MM.1S (cell line): ENCODE measurements around the gene PDE1A.

ENCODE experiments used
- DNase-seq: peaks from one replicate; pipeline ENCODE4 v3.0.0-alpha.2; 2015
- H2AFZ ChIP-seq: fragments of 300-600 bp; sonication (generic); 2 replicates; pipeline ENCODE4 v1.6.0; 2016; ENCODE audit warnings: antibody characterized with exemption, low read length
- H3F3A ChIP-seq: fragments of 300-600 bp; sonication (generic); 2 replicates; pipeline ENCODE4 v1.6.1; 2016; ENCODE audit warnings: mild to moderate bottlenecking, antibody characterized with exemption, low read length, moderate library complexity, mixed read lengths; ENCODE audit not compliant: insufficient read depth
- H3K27ac ChIP-seq: fragments of 300-600 bp; sonication (generic); 2 replicates; pipeline ENCODE4 v1.5.1; 2016; ENCODE audit warnings: mild to moderate bottlenecking, low read length
- H3K27me3 ChIP-seq: fragments of 300-600 bp; sonication (generic); replicated peaks from 2 replicates; pipeline ENCODE4 v1.6.0; 2016; ENCODE audit warnings: low read length; ENCODE audit not compliant: insufficient read depth
- H3K36me3 ChIP-seq: fragments of 300-600 bp; sonication (generic); replicated peaks from 2 replicates; pipeline ENCODE4 v1.6.1; 2016; ENCODE audit warnings: mild to moderate bottlenecking, low read length, mixed read lengths; ENCODE audit not compliant: insufficient read depth
- H3K4me1 ChIP-seq: fragments of 300-600 bp; sonication (generic); 2 replicates; pipeline ENCODE4 v1.6.1; 2016; ENCODE audit warnings: low read length, mixed read lengths
- H3K4me2 ChIP-seq: fragments of 300-600 bp; sonication (generic); 2 replicates; pipeline ENCODE4 v1.6.0; 2016; ENCODE audit warnings: low read depth, low read length
- H3K4me3 ChIP-seq: fragments of 300-600 bp; sonication (generic); 2 replicates; pipeline ENCODE4 v1.5.1; 2016; ENCODE audit warnings: low read length, mixed read lengths
- H3K79me2 ChIP-seq: fragments of 300-600 bp; sonication (generic); 2 replicates; pipeline ENCODE4 v1.6.1; 2016; ENCODE audit warnings: mixed run types, low read length, mixed read lengths
- H3K9ac ChIP-seq: fragments of 300-600 bp; sonication (generic); 2 replicates; pipeline ENCODE4 v1.6.1; 2016; ENCODE audit warnings: low read length, mixed read lengths
- H3K9me2 ChIP-seq: fragments of 300-600 bp; sonication (generic); replicated peaks from 2 replicates; pipeline ENCODE4 v1.6.1; 2016; ENCODE audit warnings: mild to moderate bottlenecking, low read length, mixed read lengths; ENCODE audit not compliant: insufficient read depth
- H3K9me3 ChIP-seq: fragments of 300-600 bp; sonication (generic); replicated peaks from 2 replicates; pipeline ENCODE4 v1.6.1; 2016; ENCODE audit warnings: mild to moderate bottlenecking, low read length, mixed read lengths; ENCODE audit not compliant: insufficient read depth
- H4K20me1 ChIP-seq: fragments of 300-600 bp; sonication (generic); 2 replicates; pipeline ENCODE4 v1.6.1; 2016; ENCODE audit warnings: mild to moderate bottlenecking, low read length, moderate library complexity, mixed read lengths; ENCODE audit not compliant: insufficient read depth
- CTCF ChIP-seq: fragments of 300-600 bp; sonication (generic); IDR thresholded peaks from 2 replicates; pipeline ENCODE4 v1.5.1; 2016; ENCODE audit warnings: antibody characterized with exemption, low read length, mixed read lengths
- EZH2 ChIP-seq: fragments of 300-600 bp; sonication (generic); optimal IDR thresholded peaks from 2 replicates; pipeline ENCODE3; 2017; ENCODE audit warnings: low read depth, mild to moderate bottlenecking, antibody characterized with exemption, low read length, mixed read lengths
- EZH2phosphoT487 ChIP-seq: fragments of 300-600 bp; sonication (generic); IDR thresholded peaks from 2 replicates; pipeline ENCODE4 v1.6.1; 2018; ENCODE audit warnings: antibody characterized with exemption, low read length

The PDE1A gene

GRCh38 chr2:182384860-182385259 is 42.0 kb downstream of the PDE1A start:
- Histone ChIP-seq H3K27ac (no peak overlapping the region), H2AFZ (no peak overlapping the region), H4K20me1 (no peaks in the 10 kb centered on the region), H3K4me2 (no peak overlapping the region), H3K9ac (no peak overlapping the region), H3K79me2 (no peaks in the 10 kb centered on the region), H3K9me3 (no peaks in the 10 kb centered on the region), H3K27me3 (no peaks in the 10 kb centered on the region), H3K9me2 (no peaks in the 10 kb centered on the region), H3F3A (no peaks in the 10 kb centered on the region), H3K4me1 (no peaks in the 10 kb centered on the region), H3K36me3 (no peaks in the 10 kb centered on the region), H3K4me3 (no peak overlapping the region)
- TF ChIP-seq EZH2phosphoT487 (no peak), EZH2 (no peak), CTCF (no peak)
- no peak for DNase-seq

GRCh38 chr2:182381225-182381624 is 45.6 kb downstream of the PDE1A start:
- no peak overlapping the region for H3K27ac ChIP-seq
- no peaks in the 10 kb centered on the region for H3K9me3 ChIP-seq
- H3K79me2 ChIP-seq = no peaks in the 10 kb centered on the region
- H2AFZ ChIP-seq = no peak overlapping the region
- no peak overlapping the region for H3K4me2 ChIP-seq
- no peaks in the 10 kb centered on the region for H3F3A ChIP-seq
- no peaks in the 10 kb centered on the region for H3K4me1 ChIP-seq
- no peaks in the 10 kb centered on the region for H3K9me2 ChIP-seq
- no peak for DNase-seq
- no peaks in the 10 kb centered on the region for H3K27me3 ChIP-seq
- no peak for TF ChIP-seq CTCF
- TF ChIP-seq EZH2phosphoT487 = no peak
- TF ChIP-seq EZH2 = no peak
- no peak overlapping the region for H3K4me3 ChIP-seq
- H3K9ac ChIP-seq = no peak overlapping the region
- H4K20me1 ChIP-seq = no peaks in the 10 kb centered on the region
- H3K36me3 ChIP-seq = no peaks in the 10 kb centered on the region

GRCh38 chr2:182379241-182379640 is 47.6 kb downstream of the PDE1A start:
- Histone ChIP-seq H3K27ac (no peak overlapping the region), H3K79me2 (no peaks in the 10 kb centered on the region), H3K9ac (no peak overlapping the region), H2AFZ (no peak overlapping the region), H3K4me3 (no peak overlapping the region), H3K36me3 (no peaks in the 10 kb centered on the region), H4K20me1 (no peaks in the 10 kb centered on the region), H3K4me1 (no peaks in the 10 kb centered on the region), H3F3A (no peaks in the 10 kb centered on the region), H3K9me3 (no peaks in the 10 kb centered on the region), H3K27me3 (no peaks in the 10 kb centered on the region), H3K4me2 (no peak overlapping the region), H3K9me2 (no peaks in the 10 kb centered on the region)
- no peak for DNase-seq
- TF ChIP-seq EZH2 (no peak), CTCF (no peak), EZH2phosphoT487 (no peak)
